Stimulated activated CD4-positive, alpha-beta T cell treated with anti-CD3 and anti-CD28 coated beads, Interleukin-15, amount 100 ng/mL, for 48 hours (primary cell): ENCODE data around the gene CPN2.

Experiments
- DNase-seq, 2 donors: peaks; one replicate each; pipeline ENCODE4 v3.0.0-alpha.2; 2020; ENCODE audit warnings: low read depth in 2 of 2

Gene CPN2

GRCh38 chr3:194294895-194295214 is 56.3 kb downstream of the CPN2 start:
- DNase-seq, result no peak

- DNase-seq, result no peak
Measured at GRCh38 chr3:194294199-194294894, 56.8 kb downstream of the CPN2 start.

GRCh38 chr3:194293546-194294198 is 57.5 kb downstream of the CPN2 start:
- no peak for DNase-seq

GRCh38 chr3:194292331-194292730 is 58.8 kb downstream of the CPN2 start:
- DNase-seq, result no peak
